RPMI8226 (cell line): ENCODE measurements around the gene MACROH2A1.

Experiments used
- DNase-seq: peaks from one replicate; pipeline ENCODE4 v3.0.0-alpha.2; 2015

The MACROH2A1 gene

GRCh38 chr5:135328128-135328687 lies 70.8 kb downstream of the MACROH2A1 start:
- no peak for DNase-seq

GRCh38 chr5:135327429-135328127 lies 71.5 kb downstream of the MACROH2A1 start:
- no peak for DNase-seq

GRCh38 chr5:135326296-135327254 lies 72.5 kb downstream of the MACROH2A1 start:
- DNase-seq: no peak

GRCh38 chr5:135324897-135325650 lies 74.0 kb downstream of the MACROH2A1 start:
- no peak for DNase-seq

GRCh38 chr5:135324160-135324559 lies 74.9 kb downstream of the MACROH2A1 start:
- DNase-seq: no peak

GRCh38 chr5:135323701-135324132 lies 75.3 kb downstream of the MACROH2A1 start:
- DNase-seq: no peak

GRCh38 chr5:135323227-135323626 lies 75.8 kb downstream of the MACROH2A1 start:
- DNase-seq: no peak

- no peak for DNase-seq
Measured at GRCh38 chr5:135322744-135323143, 76.3 kb downstream of the MACROH2A1 start.

- DNase-seq: no peak
Measured at GRCh38 chr5:135322271-135322670, 76.8 kb downstream of the MACROH2A1 start.

- no peak for DNase-seq
Measured at GRCh38 chr5:135320718-135321484, 78.1 kb downstream of the MACROH2A1 start.

- no peak for DNase-seq
Measured at GRCh38 chr5:135319928-135320606, 79.0 kb downstream of the MACROH2A1 start.

GRCh38 chr5:135319458-135319857 lies 79.6 kb downstream of the MACROH2A1 start:
- no peak for DNase-seq

- no peak for DNase-seq
Measured at GRCh38 chr5:135318924-135319323, 80.1 kb downstream of the MACROH2A1 start.

- DNase-seq: no peak
Measured at GRCh38 chr5:135318037-135318436, 81.0 kb downstream of the MACROH2A1 start.

GRCh38 chr5:135317286-135317685 lies 81.7 kb downstream of the MACROH2A1 start:
- DNase-seq: no peak

GRCh38 chr5:135315386-135315785 lies 83.6 kb downstream of the MACROH2A1 start:
- DNase-seq: no peak

- no peak for DNase-seq
Measured at GRCh38 chr5:135313946-135314345, 85.1 kb downstream of the MACROH2A1 start.

- no peak for DNase-seq
Measured at GRCh38 chr5:135313405-135313804, 85.6 kb downstream of the MACROH2A1 start.

- no peak for DNase-seq
Measured at GRCh38 chr5:135312255-135312935, 86.6 kb downstream of the MACROH2A1 start.

- no peak for DNase-seq
Measured at GRCh38 chr5:135310328-135310989, 88.6 kb downstream of the MACROH2A1 start.
